Ascending aorta (tissue), 2 donors: Measurements from ENCODE around the gene CSF1R. TPM values are rescaled to one million over a fixed set of nuclear protein-coding genes. Genes with fewer than 3 reads are reported as not detected.

Experiments
- DNase-seq, 2 donors: peaks; one replicate each; pipeline ENCODE4 v3.0.0-alpha.2; 2019; ENCODE audit warnings: low spot score in 2 of 2
- H3K27ac ChIP-seq, 2 donors: fragments of 200-600 bp; sonication (generic); one replicate each; pipeline ENCODE4 v1.5.1; 2016 to 2017; ENCODE audit warnings: mild to moderate bottlenecking in 1 of 2
- H3K27me3 ChIP-seq: fragments of 200-600 bp; sonication (generic); one replicate; pipeline ENCODE4 v1.5.1; 2017
- H3K36me3 ChIP-seq, 2 donors: fragments of 200-600 bp; sonication (generic); one replicate each; pipeline ENCODE4 v1.5.1; 2016
- H3K4me1 ChIP-seq, 2 donors: fragments of 200-600 bp; sonication (generic); one replicate each; pipeline ENCODE4 v1.5.1; 2016 to 2017; ENCODE audit warnings: mild to moderate bottlenecking in 1 of 2
- H3K4me3 ChIP-seq, 2 donors: fragments of 200-600 bp; sonication (generic); one replicate each; pipeline ENCODE4 v1.5.1; 2016 to 2017; ENCODE audit warnings: mild to moderate bottlenecking in 1 of 2
- H3K9me3 ChIP-seq, 2 donors: fragments of 200-600 bp; sonication (generic); one replicate each; pipeline ENCODE4 v1.5.1; 2016
- intact Hi-C: fragments of 100-400 bp; cut with DNase I; formaldehyde crosslinking; loops from one replicate; pipeline ENCODE4 v1.15.1; 2023
- total RNA-seq: library from RNA; depleted of rRNA; stranded (reverse); fragments of >200 nt; gene quantifications from one replicate; pipeline ENCODE4 v1.1.0, GENCODE V29; 2016
- TF ChIP-seq, protein P1 (sequence below), 3 experiments: fragments of 200-600 bp in 2 of 3; fragments of 450-650 bp in 1 of 3; sonication (generic) in 2 of 3; IDR thresholded peaks; one replicate each; pipeline ENCODE4 v1.5.1; 2016 to 2019; ENCODE audit warnings: antibody characterized with exemption in 3 of 3, mild to moderate bottlenecking in 1 of 3, moderate library complexity in 1 of 3

The CSF1R gene
- total RNA-seq, 1 donor from 2014 or later = 70.9 TPM

DNA sequence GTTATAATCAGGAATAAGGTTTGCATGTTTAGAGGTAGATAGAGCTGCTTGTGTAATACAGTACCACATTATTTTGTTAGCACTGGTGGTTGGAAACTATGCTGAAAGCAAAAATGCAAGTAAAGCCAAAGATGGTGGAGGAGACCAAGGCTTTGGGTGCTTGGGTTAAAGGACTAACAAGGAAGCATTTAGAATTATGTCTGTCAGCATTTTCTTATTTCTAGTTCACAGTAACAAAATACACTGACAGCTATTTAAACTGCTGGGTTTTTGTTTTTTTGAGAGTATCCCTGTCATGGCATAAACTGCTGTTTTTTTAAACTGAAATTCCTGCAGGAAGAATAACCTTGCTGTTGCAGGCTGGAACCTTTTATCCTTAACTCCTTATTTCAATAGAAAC is 79.3 kb downstream of the CSF1R start:
- Histone ChIP-seq H3K4me1 (peaks cover 5 to 6% of the 10 kb centered on the region in 2 donors), H3K4me3 (no peak overlapping the region), H3K36me3 (peaks cover 38 to 58% of the 10 kb centered on the region in 2 donors), H3K27ac (no peak overlapping the region), H3K9me3 (no peaks in the 10 kb centered on the region), H3K27me3 (no peaks in the 10 kb centered on the region)
- intact Hi-C loops = no loop called here
- no peak for DNase-seq
- TF ChIP-seq, protein P1, sequence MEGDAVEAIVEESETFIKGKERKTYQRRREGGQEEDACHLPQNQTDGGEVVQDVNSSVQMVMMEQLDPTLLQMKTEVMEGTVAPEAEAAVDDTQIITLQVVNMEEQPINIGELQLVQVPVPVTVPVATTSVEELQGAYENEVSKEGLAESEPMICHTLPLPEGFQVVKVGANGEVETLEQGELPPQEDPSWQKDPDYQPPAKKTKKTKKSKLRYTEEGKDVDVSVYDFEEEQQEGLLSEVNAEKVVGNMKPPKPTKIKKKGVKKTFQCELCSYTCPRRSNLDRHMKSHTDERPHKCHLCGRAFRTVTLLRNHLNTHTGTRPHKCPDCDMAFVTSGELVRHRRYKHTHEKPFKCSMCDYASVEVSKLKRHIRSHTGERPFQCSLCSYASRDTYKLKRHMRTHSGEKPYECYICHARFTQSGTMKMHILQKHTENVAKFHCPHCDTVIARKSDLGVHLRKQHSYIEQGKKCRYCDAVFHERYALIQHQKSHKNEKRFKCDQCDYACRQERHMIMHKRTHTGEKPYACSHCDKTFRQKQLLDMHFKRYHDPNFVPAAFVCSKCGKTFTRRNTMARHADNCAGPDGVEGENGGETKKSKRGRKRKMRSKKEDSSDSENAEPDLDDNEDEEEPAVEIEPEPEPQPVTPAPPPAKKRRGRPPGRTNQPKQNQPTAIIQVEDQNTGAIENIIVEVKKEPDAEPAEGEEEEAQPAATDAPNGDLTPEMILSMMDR (IDR thresholded peaks at IDR 0.05) = no peak

DNA sequence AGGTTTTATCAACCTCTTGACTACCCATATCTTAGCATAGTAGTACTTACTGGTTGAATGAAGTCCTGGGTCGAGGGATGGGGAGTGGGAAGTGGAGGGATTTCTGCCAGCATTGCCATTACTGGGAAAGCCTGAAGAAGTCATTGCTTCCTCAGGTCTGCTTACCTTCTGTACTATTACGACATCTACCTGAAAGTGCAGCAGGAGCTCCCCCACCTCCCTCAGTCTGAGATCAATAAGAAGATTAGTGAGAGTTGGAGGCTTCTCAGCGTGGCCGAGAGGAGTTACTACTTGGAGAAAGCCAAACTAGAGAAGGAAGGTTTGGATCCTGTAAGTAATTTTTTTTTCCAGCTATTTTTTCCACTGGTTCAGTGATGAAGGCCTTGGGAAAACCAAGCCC is 80.0 kb downstream of the CSF1R start:
- intact Hi-C loops = no loop called here
- TF ChIP-seq, protein P1 (IDR thresholded peaks at IDR 0.05) = no peak
- Histone ChIP-seq H3K27me3 (no peaks in the 10 kb centered on the region), H3K4me3 (no peak overlapping the region), H3K27ac (no peak overlapping the region), H3K9me3 (no peaks in the 10 kb centered on the region), H3K4me1 (peaks cover 5 to 13% of the 10 kb centered on the region in 2 donors), H3K36me3 (peaks cover 36 to 53% of the 10 kb centered on the region in 2 donors)
- no peak for DNase-seq

Other genes with a start within 250 kb of the CSF1R start
- gene PDE6A, start 141.8 kb downstream of the CSF1R start, total RNA-seq = not detected
- gene SLC26A2, start 125.8 kb downstream of the CSF1R start, total RNA-seq = 6.9 TPM
- 4.2 TPM for gene TIGD6, start 85.9 kb downstream of the CSF1R start, total RNA-seq
- gene HMGXB3, start 85.8 kb downstream of the CSF1R start, total RNA-seq = 56.4 TPM
- gene PDGFRB, start 69.3 kb upstream of the CSF1R start, total RNA-seq = 341 TPM
- not detected for gene CDX1, start 80.2 kb upstream of the CSF1R start, total RNA-seq
- gene SLC6A7, start 103.5 kb upstream of the CSF1R start, total RNA-seq = not detected
- not detected for gene CAMK2A, start 203.2 kb upstream of the CSF1R start, total RNA-seq
- not detected for gene ARSI, start 216.4 kb upstream of the CSF1R start, total RNA-seq